ENCODE data around the gene HMCN2. TPM values are rescaled to one million over a fixed set of nuclear protein-coding genes. Genes with fewer than 3 reads are reported as not detected.

Gene HMCN2
- total and polyA plus RNA-seq, 2 experiments from 2014 or later, result 0.50 to 0.54 TPM

GRCh38 chr9:130316430-130316829 lies 50.9 kb downstream of the HMCN2 start:
- H3K36me3 ChIP-seq (replicated peaks; ENCODE audit: insufficient read depth, low read depth), result no peaks in the 10 kb centered on the region
- WGBS (ENCODE audit: low lambda C conversion rate, missing lambda C conversion rate), result 53% methylated on average over 3 of the region's 8 CpGs
- no peaks in the 10 kb centered on the region for H4K20me1 ChIP-seq (ENCODE audit: insufficient read depth, poor library complexity, severe bottlenecking)
- no peaks in the 10 kb centered on the region for H3K9me2 ChIP-seq (replicated peaks; ENCODE audit: insufficient read depth)
- DNase-seq (ENCODE audit: low spot score), result no peak
- H3K9me3 ChIP-seq (ENCODE audit: low read depth), result no peaks in the 10 kb centered on the region
- no peaks in the 10 kb centered on the region for H3K27me3 ChIP-seq
- H3K27ac ChIP-seq, result no peak overlapping the region
- TF ChIP-seq CTCF (IDR thresholded peaks at IDR 0.05; ENCODE audit: poor library complexity), result no peak
- TF ChIP-seq EZH2phosphoT487 (IDR thresholded peaks at IDR 0.05; ENCODE audit: low read depth, severe bottlenecking, unreplicated experiment), result no peak
- TF ChIP-seq EZH2 (IDR thresholded peaks at IDR 0.05; ENCODE audit: borderline replicate concordance), result no peak
- H3K4me1 ChIP-seq (ENCODE audit: insufficient read depth), result peaks cover 10% of the 10 kb centered on the region
- H3K4me2 ChIP-seq, result no peak overlapping the region
- no peaks in the 10 kb centered on the region for H3K79me2 ChIP-seq
- no peak overlapping the region for H3K4me3 ChIP-seq
- H2AFZ ChIP-seq, result no peak overlapping the region

GRCh38 chr9:130319300-130319699 lies 53.7 kb downstream of the HMCN2 start:
- WGBS (ENCODE audit: low lambda C conversion rate, missing lambda C conversion rate), result 91% methylated on average over 18 of the region's 19 CpGs
- Histone ChIP-seq H3K9me3 (ENCODE audit: low read depth) (no peaks in the 10 kb centered on the region), H3K27ac (no peak overlapping the region), H3K36me3 (replicated peaks; ENCODE audit: insufficient read depth, low read depth) (no peaks in the 10 kb centered on the region), H3K4me1 (ENCODE audit: insufficient read depth) (peaks cover 14% of the 10 kb centered on the region), H3K4me3 (no peak overlapping the region), H4K20me1 (ENCODE audit: insufficient read depth, poor library complexity, severe bottlenecking) (no peaks in the 10 kb centered on the region), H3K27me3 (no peaks in the 10 kb centered on the region), H2AFZ (no peak overlapping the region), H3K79me2 (no peaks in the 10 kb centered on the region), H3K9me2 (replicated peaks; ENCODE audit: insufficient read depth) (no peaks in the 10 kb centered on the region), H3K4me2 (no peak overlapping the region)
- TF ChIP-seq EZH2phosphoT487 (IDR thresholded peaks at IDR 0.05; ENCODE audit: low read depth, severe bottlenecking, unreplicated experiment), result no peak
- no peak for TF ChIP-seq CTCF (IDR thresholded peaks at IDR 0.05; ENCODE audit: poor library complexity)
- no peak for TF ChIP-seq EZH2 (IDR thresholded peaks at IDR 0.05; ENCODE audit: borderline replicate concordance)
- DNase-seq (ENCODE audit: low spot score), result no peak

GRCh38 chr9:130319944-130320712 lies 54.6 kb downstream of the HMCN2 start:
- no peak for DNase-seq (ENCODE audit: low spot score)
- Histone ChIP-seq H3K4me1 (ENCODE audit: insufficient read depth) (peaks cover 14% of the 10 kb centered on the region), H3K36me3 (replicated peaks; ENCODE audit: insufficient read depth, low read depth) (no peaks in the 10 kb centered on the region), H3K9me2 (replicated peaks; ENCODE audit: insufficient read depth) (no peaks in the 10 kb centered on the region), H3K4me3 (no peak overlapping the region), H3K27ac (no peak overlapping the region), H3K79me2 (no peaks in the 10 kb centered on the region), H4K20me1 (ENCODE audit: insufficient read depth, poor library complexity, severe bottlenecking) (no peaks in the 10 kb centered on the region), H3K9me3 (ENCODE audit: low read depth) (no peaks in the 10 kb centered on the region), H2AFZ (no peak overlapping the region), H3K27me3 (no peaks in the 10 kb centered on the region), H3K4me2 (no peak overlapping the region)
- TF ChIP-seq EZH2phosphoT487 (IDR thresholded peaks at IDR 0.05; ENCODE audit: low read depth, severe bottlenecking, unreplicated experiment) (no peak), CTCF (IDR thresholded peaks at IDR 0.05; ENCODE audit: poor library complexity) (no peak), EZH2 (IDR thresholded peaks at IDR 0.05; ENCODE audit: borderline replicate concordance) (no peak)
- WGBS (ENCODE audit: low lambda C conversion rate, missing lambda C conversion rate), result 88% methylated on average over 17 of the region's 17 CpGs

Measured in hepatocyte (in vitro differentiated cells).